Keratinocyte (primary cell): ENCODE measurements around the gene OLFM2.

Source experiments
- EZH2 ChIP-seq: IDR thresholded peaks from one replicate; pipeline ENCODE4 v1.6.1; 2012; ENCODE audit warnings: inconsistent platforms, mild to moderate bottlenecking, low read length, moderate library complexity
- TF ChIP-seq, protein P1 (sequence below), 3 experiments: IDR thresholded peaks in 1 of 3; conservative IDR thresholded peaks in 1 of 3; optimal IDR thresholded peaks in 1 of 3; 2 replicates in 2 of 3; 3 replicates in 1 of 3; pipeline versions ENCODE3 to v1.5.1; 2011; ENCODE audit warnings: low read length in 3 of 3, mild to moderate bottlenecking in 3 of 3, moderate library complexity in 2 of 3, control low read depth in 1 of 3, inconsistent platforms in 1 of 3; ENCODE audit not compliant: insufficient read depth in 2 of 3; ENCODE audit errors: extremely low read depth in 1 of 3

GRCh38 chr19:9935506-9936325, 599 bp downstream of the OLFM2 start:
- TF ChIP-seq, protein P1, sequence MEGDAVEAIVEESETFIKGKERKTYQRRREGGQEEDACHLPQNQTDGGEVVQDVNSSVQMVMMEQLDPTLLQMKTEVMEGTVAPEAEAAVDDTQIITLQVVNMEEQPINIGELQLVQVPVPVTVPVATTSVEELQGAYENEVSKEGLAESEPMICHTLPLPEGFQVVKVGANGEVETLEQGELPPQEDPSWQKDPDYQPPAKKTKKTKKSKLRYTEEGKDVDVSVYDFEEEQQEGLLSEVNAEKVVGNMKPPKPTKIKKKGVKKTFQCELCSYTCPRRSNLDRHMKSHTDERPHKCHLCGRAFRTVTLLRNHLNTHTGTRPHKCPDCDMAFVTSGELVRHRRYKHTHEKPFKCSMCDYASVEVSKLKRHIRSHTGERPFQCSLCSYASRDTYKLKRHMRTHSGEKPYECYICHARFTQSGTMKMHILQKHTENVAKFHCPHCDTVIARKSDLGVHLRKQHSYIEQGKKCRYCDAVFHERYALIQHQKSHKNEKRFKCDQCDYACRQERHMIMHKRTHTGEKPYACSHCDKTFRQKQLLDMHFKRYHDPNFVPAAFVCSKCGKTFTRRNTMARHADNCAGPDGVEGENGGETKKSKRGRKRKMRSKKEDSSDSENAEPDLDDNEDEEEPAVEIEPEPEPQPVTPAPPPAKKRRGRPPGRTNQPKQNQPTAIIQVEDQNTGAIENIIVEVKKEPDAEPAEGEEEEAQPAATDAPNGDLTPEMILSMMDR (optimal IDR thresholded peaks at IDR 0.05 in 1 of 3, IDR thresholded peaks at IDR 0.05 in 1 of 3, conservative IDR thresholded peaks at IDR 0.05 in 1 of 3; ENCODE audit: extremely low read depth in 1 of 3, insufficient read depth in 2 of 3, low read length in 3 of 3), result no peak
- TF ChIP-seq EZH2, result peak; percentile 81
